ENCODE measurements around the gene TESK2.

Gene TESK2

GRCh38 chr1:45327644-45328515, 163.1 kb downstream of the TESK2 start:
- no peak for DNase-seq
- in situ Hi-C loops (cut with MboI; ENCODE audit: low pct_unique_long_range_greater_than_20kb, low sequenced_read_pairs): no loop called here

- in situ Hi-C loops (cut with MboI; ENCODE audit: low pct_unique_long_range_greater_than_20kb, low sequenced_read_pairs): no loop called here
- DNase-seq: no peak
Observed at GRCh38 chr1:45326627-45327623, 164.0 kb downstream of the TESK2 start, which contains the start of gene HPDL. Gene HPDL, plus strand, starts transcription at chr1:45326895. Its CDS starts 254 bp downstream, at chr1:45327149.

GRCh38 chr1:45325851-45326506, 165.0 kb downstream of the TESK2 start:
- DNase-seq: no peak
- in situ Hi-C loops (cut with MboI; ENCODE audit: low pct_unique_long_range_greater_than_20kb, low sequenced_read_pairs): no loop called here

GRCh38 chr1:45322486-45323040, 168.4 kb downstream of the TESK2 start:
- DNase-seq: no peak
- in situ Hi-C loops (cut with MboI; ENCODE audit: low pct_unique_long_range_greater_than_20kb, low sequenced_read_pairs): loop anchor here (25.0 kb wide), 1 partner anchor 535 kb away; the partner anchor contains the start of genes BEST4 and RPS8

- in situ Hi-C loops (cut with MboI; ENCODE audit: low pct_unique_long_range_greater_than_20kb, low sequenced_read_pairs): loop anchor here (25.0 kb wide), 1 partner anchor 534 kb away; the partner anchor contains the start of genes BEST4 and RPS8
- no peak for DNase-seq
Observed at GRCh38 chr1:45321444-45321843, 169.5 kb downstream of the TESK2 start.

GRCh38 chr1:45319761-45320160, 171.2 kb downstream of the TESK2 start:
- no peak for DNase-seq
- in situ Hi-C loops (cut with MboI; ENCODE audit: low pct_unique_long_range_greater_than_20kb, low sequenced_read_pairs): loop anchor here (25.0 kb wide), 1 partner anchor 532 kb away; the partner anchor contains the start of genes BEST4 and RPS8

GRCh38 chr1:45317166-45317565, 173.8 kb downstream of the TESK2 start:
- in situ Hi-C loops (cut with MboI; ENCODE audit: low pct_unique_long_range_greater_than_20kb, low sequenced_read_pairs): loop anchor here (25.0 kb wide), 1 partner anchor 530 kb away; the partner anchor contains the start of genes BEST4 and RPS8
- no peak for DNase-seq

- in situ Hi-C loops (cut with MboI; ENCODE audit: low pct_unique_long_range_greater_than_20kb, low sequenced_read_pairs): loop anchor here (25.0 kb wide), 1 partner anchor 527 kb away; the partner anchor contains the start of genes BEST4 and RPS8
- no peak for DNase-seq
Observed at GRCh38 chr1:45314266-45314665, 176.7 kb downstream of the TESK2 start.

- DNase-seq: no peak
- in situ Hi-C loops (cut with MboI; ENCODE audit: low pct_unique_long_range_greater_than_20kb, low sequenced_read_pairs): loop anchor here (25.0 kb wide), 1 partner anchor 520 kb away; the partner anchor contains the start of genes BEST4 and RPS8
Observed at GRCh38 chr1:45306905-45307304, 184.1 kb downstream of the TESK2 start.

- in situ Hi-C loops (cut with MboI; ENCODE audit: low pct_unique_long_range_greater_than_20kb, low sequenced_read_pairs): loop anchor here (25.0 kb wide), 1 partner anchor 519 kb away; the partner anchor contains the start of genes BEST4 and RPS8
- no peak for DNase-seq
Observed at GRCh38 chr1:45306319-45306718, 184.6 kb downstream of the TESK2 start.

- no peak for DNase-seq
- in situ Hi-C loops (cut with MboI; ENCODE audit: low pct_unique_long_range_greater_than_20kb, low sequenced_read_pairs): loop anchor here (25.0 kb wide), 1 partner anchor 518 kb away; the partner anchor contains the start of genes BEST4 and RPS8
Observed at GRCh38 chr1:45305231-45305630, 185.7 kb downstream of the TESK2 start.

- DNase-seq: peak; percentile 33
- in situ Hi-C loops (cut with MboI; ENCODE audit: low pct_unique_long_range_greater_than_20kb, low sequenced_read_pairs): loop anchor here (25.0 kb wide), 1 partner anchor 517 kb away; the partner anchor contains the start of genes BEST4 and RPS8
Observed at GRCh38 chr1:45304311-45305081, 186.5 kb downstream of the TESK2 start.

GRCh38 chr1:45303520-45304310, 187.2 kb downstream of the TESK2 start:
- DNase-seq: peak; percentile 94
- in situ Hi-C loops (cut with MboI; ENCODE audit: low pct_unique_long_range_greater_than_20kb, low sequenced_read_pairs): loop anchor here (25.0 kb wide), 1 partner anchor 516 kb away; the partner anchor contains the start of genes BEST4 and RPS8

GRCh38 chr1:45302505-45303150, 188.3 kb downstream of the TESK2 start:
- in situ Hi-C loops (cut with MboI; ENCODE audit: low pct_unique_long_range_greater_than_20kb, low sequenced_read_pairs): loop anchor here (25.0 kb wide), 1 partner anchor 515 kb away; the partner anchor contains the start of genes BEST4 and RPS8

GRCh38 chr1:45300669-45300997, 190.3 kb downstream of the TESK2 start:
- in situ Hi-C loops (cut with MboI; ENCODE audit: low pct_unique_long_range_greater_than_20kb, low sequenced_read_pairs): loop anchor here (25.0 kb wide), 1 partner anchor 513 kb away; the partner anchor contains the start of genes BEST4 and RPS8
- DNase-seq: no peak

More at GRCh38 chr1:45302505-45303150, 188.3 kb downstream of the TESK2 start:
- no peak for DNase-seq

Measured in KBM-7 (cell line).